Smooth muscle cell (in vitro differentiated cells): Measurements from ENCODE around the gene TBC1D1. TPM values are rescaled to one million over a fixed set of nuclear protein-coding genes. Genes with fewer than 3 reads are reported as not detected.
A peak's percentile ranks its signal among the peaks of the same experiment; 100 is the strongest.

Experiments
- DNase-seq: peaks from one replicate; lab custom pipeline; 2025; ENCODE audit not compliant: unreplicated experiment; lab: John Stamatoyannopoulos, UW
- H2AFZ ChIP-seq: fragments of 200-600 bp; sonication (generic); 2 replicates; pipeline ENCODE4 v1.6.0; 2016; ENCODE audit warnings: antibody characterized with exemption, low read depth, mild to moderate bottlenecking
- H3F3A ChIP-seq: fragments of 200-600 bp; sonication (generic); 2 replicates; pipeline ENCODE4 v1.6.0; 2017; ENCODE audit warnings: antibody characterized with exemption, low read depth
- H3K27ac ChIP-seq: fragments of 200-600 bp; sonication (generic); 2 replicates; pipeline ENCODE4 v1.5.1; 2016; ENCODE audit warnings: low read depth, mild to moderate bottlenecking
- H3K27me3 ChIP-seq: fragments of 200-600 bp; sonication (generic); 2 replicates; pipeline ENCODE4 v1.6.1; 2016; ENCODE audit warnings: low read depth, mild to moderate bottlenecking
- H3K36me3 ChIP-seq: fragments of 200-600 bp; sonication (generic); 2 replicates; pipeline ENCODE4 v1.5.1; 2016; ENCODE audit warnings: low read depth
- H3K4me1 ChIP-seq: fragments of 200-600 bp; sonication (generic); 2 replicates; pipeline ENCODE4 v1.5.1; 2016; ENCODE audit warnings: low read depth
- H3K4me2 ChIP-seq: fragments of 200-600 bp; sonication (generic); 2 replicates; pipeline ENCODE4 v1.6.0; 2016; ENCODE audit warnings: mild to moderate bottlenecking
- H3K4me3 ChIP-seq: fragments of 200-600 bp; sonication (generic); 2 replicates; pipeline ENCODE4 v1.5.1; 2016; ENCODE audit warnings: mild to moderate bottlenecking
- H3K79me2 ChIP-seq: fragments of 200-600 bp; sonication (generic); 2 replicates; pipeline ENCODE4 v1.6.0; 2016; ENCODE audit warnings: low read depth, mild to moderate bottlenecking
- H3K9ac ChIP-seq: fragments of 200-600 bp; sonication (generic); 2 replicates; pipeline ENCODE4 v1.6.0; 2016; ENCODE audit warnings: low read depth
- H3K9me3 ChIP-seq: fragments of 200-600 bp; sonication (generic); replicated peaks from 2 replicates; pipeline ENCODE4 v1.5.1; 2016; ENCODE audit warnings: low read depth
- H4K20me1 ChIP-seq: fragments of 200-600 bp; sonication (generic); 2 replicates; pipeline ENCODE4 v1.6.0; 2016; ENCODE audit warnings: low read depth
- WGBS: methylation state at CpG from one replicate; pipeline ENCODE4 v1.1.7; 2016; ENCODE audit warnings: low lambda C conversion rate; 5-methylcytosine and 5-hydroxymethylcytosine counted together
- polyA plus RNA-seq: library from polyadenylated mRNA; unstranded; fragments of >200 nt; fragmentation: Nextera tagmentation; extraction: Ambion mirVana; gene quantifications from 2 replicates; pipeline ENCODE4 v1.2.1, GENCODE V29; 2016
- total RNA-seq: library from RNA; depleted of rRNA; stranded (reverse); fragments of >200 nt; gene quantifications from 2 replicates; pipeline ENCODE4 v1.2.3, GENCODE V29; 2014
- TF ChIP-seq, protein P1 (sequence below): fragments of 200-600 bp; sonication (generic); IDR thresholded peaks from 2 replicates; pipeline ENCODE4 v1.5.1; 2017; ENCODE audit warnings: borderline replicate concordance, mild to moderate bottlenecking, antibody characterized with exemption; ENCODE audit not compliant: insufficient read depth, poor library complexity, severe bottlenecking

TBC1D1 gene
- total and polyA plus RNA-seq, 2 experiments from 2014 or later: 81.5 to 117 TPM

DNA sequence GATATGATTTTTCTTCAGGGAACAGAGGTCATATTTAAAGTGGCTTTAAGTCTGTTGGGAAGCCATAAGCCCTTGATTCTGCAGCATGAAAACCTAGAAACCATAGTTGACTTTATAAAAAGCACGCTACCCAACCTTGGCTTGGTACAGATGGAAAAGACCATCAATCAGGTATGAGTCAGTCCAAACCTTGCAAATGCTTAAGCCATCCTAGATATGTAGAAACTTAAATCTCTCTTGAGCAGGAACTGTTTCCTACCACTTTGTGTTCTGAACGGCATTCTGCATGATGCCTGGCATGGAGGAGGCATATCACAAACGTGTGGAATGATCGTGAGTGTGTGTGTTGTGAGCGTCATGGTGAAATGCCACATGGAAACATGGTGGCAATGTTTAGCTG, 234.1 kb downstream of the TBC1D1 start:
- Histone ChIP-seq H3K9me3 (no peaks in the 10 kb centered on the region), H3K4me3 (no peak overlapping the region), H3K4me2 (no peak overlapping the region), H3K27ac (peak overlapping the region; percentile 56), H3K36me3 (no peaks in the 10 kb centered on the region), H4K20me1 (no peaks in the 10 kb centered on the region), H3K27me3 (no peaks in the 10 kb centered on the region), H3F3A (peaks cover 4% of the 10 kb centered on the region), H3K9ac (no peak overlapping the region), H3K79me2 (no peaks in the 10 kb centered on the region), H2AFZ (no peak overlapping the region), H3K4me1 (peaks cover 35% of the 10 kb centered on the region)
- DNase-seq: no peak
- 71% methylated on average over 5 of the region's 5 CpGs for WGBS
- TF ChIP-seq, protein P1, sequence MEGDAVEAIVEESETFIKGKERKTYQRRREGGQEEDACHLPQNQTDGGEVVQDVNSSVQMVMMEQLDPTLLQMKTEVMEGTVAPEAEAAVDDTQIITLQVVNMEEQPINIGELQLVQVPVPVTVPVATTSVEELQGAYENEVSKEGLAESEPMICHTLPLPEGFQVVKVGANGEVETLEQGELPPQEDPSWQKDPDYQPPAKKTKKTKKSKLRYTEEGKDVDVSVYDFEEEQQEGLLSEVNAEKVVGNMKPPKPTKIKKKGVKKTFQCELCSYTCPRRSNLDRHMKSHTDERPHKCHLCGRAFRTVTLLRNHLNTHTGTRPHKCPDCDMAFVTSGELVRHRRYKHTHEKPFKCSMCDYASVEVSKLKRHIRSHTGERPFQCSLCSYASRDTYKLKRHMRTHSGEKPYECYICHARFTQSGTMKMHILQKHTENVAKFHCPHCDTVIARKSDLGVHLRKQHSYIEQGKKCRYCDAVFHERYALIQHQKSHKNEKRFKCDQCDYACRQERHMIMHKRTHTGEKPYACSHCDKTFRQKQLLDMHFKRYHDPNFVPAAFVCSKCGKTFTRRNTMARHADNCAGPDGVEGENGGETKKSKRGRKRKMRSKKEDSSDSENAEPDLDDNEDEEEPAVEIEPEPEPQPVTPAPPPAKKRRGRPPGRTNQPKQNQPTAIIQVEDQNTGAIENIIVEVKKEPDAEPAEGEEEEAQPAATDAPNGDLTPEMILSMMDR: no peak

DNA sequence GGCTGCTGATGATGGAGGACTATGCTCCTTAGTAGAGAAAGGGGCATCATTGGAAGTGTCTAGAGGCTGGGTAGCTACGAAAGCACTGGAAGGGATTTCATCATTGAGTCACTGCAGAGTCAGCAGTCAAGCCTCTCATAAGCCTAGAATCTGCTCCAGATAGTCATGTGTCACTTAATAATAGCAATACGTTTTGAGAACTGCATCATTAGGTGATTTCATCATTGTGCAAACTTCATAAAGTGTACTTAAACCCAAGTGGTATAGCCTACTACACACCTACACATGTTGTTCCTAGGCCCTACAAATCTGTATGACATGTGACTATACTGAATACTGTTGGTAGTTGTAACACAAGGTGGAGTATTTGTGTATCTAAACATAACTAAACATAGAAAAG, 234.9 kb downstream of the TBC1D1 start:
- Histone ChIP-seq H3K9me3 (no peaks in the 10 kb centered on the region), H4K20me1 (no peaks in the 10 kb centered on the region), H3K27ac (peak overlapping the region; percentile 56), H3K79me2 (no peaks in the 10 kb centered on the region), H2AFZ (no peak overlapping the region), H3K4me3 (no peak overlapping the region), H3K4me2 (no peak overlapping the region), H3F3A (peaks cover 11% of the 10 kb centered on the region), H3K9ac (no peak overlapping the region), H3K27me3 (no peaks in the 10 kb centered on the region), H3K4me1 (peaks cover 42% of the 10 kb centered on the region), H3K36me3 (no peaks in the 10 kb centered on the region)
- TF ChIP-seq, protein P1: no peak
- 48% methylated on average over 2 of the region's 2 CpGs for WGBS
- DNase-seq: no peak

DNA sequence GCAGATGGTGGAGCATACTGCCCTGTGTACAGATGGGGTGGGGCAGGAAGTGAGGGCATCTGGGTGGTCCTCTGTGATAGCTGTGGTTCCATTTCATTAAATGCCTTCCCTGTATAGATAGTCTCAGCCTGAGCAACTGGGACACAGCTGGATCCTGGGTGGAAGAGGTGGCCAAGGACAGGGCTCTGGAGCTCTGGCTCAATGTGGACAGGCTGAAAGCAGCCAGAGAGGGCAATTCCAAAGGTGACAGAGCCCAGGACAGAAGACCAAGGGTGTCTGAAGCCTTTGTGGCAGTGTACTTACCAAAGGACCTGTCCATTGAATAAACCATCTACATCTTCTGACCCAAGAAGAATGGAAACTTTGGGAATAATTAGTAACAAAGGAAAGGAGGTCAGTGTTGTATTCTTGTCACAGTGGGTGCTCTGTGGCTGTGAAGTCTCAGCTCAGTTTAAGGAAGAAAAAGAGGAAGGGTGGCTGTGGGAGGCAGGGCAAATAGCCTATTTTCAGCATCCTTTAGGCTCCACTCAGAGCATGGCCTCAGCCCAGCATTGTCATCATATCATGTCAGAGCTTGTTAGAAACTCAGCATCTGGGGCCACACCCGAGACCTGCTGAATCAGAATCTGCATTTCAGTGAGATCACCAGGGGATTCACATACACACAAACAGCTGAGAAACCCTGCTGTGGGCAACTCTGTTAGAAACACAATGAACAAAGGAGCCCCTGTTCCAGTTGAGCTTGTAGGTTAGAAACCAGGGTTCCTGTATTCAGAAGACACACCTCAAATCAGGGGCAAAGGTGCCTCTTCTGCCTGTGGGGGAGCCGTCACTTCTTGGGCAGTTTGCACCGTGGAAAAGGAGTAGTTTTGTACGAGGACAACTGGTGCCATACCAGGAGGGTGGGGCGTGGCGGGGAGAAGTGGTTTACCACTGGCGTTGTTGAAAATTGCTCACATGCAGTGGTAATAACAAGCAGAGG, 237.9 kb downstream of the TBC1D1 start:
- peaks cover 12% of the 10 kb centered on the region for H3F3A ChIP-seq
- no peaks in the 10 kb centered on the region for H4K20me1 ChIP-seq
- no peaks in the 10 kb centered on the region for H3K9me3 ChIP-seq
- H3K27ac ChIP-seq: peak overlapping the region; percentile 85
- WGBS: 74% methylated on average over 7 of the region's 7 CpGs
- peaks cover 48% of the 10 kb centered on the region for H3K4me1 ChIP-seq
- no peaks in the 10 kb centered on the region for H3K36me3 ChIP-seq
- no peak overlapping the region for H2AFZ ChIP-seq
- no peaks in the 10 kb centered on the region for H3K79me2 ChIP-seq
- TF ChIP-seq, protein P1: no peak
- peak overlapping the region; percentile 68 for H3K9ac ChIP-seq
- no peak overlapping the region for H3K4me3 ChIP-seq
- no peak for DNase-seq
- H3K4me2 ChIP-seq: no peak overlapping the region
- no peaks in the 10 kb centered on the region for H3K27me3 ChIP-seq
